Kidney (tissue), 14 donors: ENCODE data around the gene PANK4. TPM values are rescaled to one million over a fixed set of nuclear protein-coding genes. Genes with fewer than 3 reads are reported as not detected.

Experiments
- DNase-seq, 5 donors: peaks; one replicate each; pipeline ENCODE4 v3.0.0-alpha.2; 2013 to 2020
- FAIRE-seq: peaks from 2 replicates; lab custom pipeline; 2012; peaks lifted over from hg19 to GRCh38; lab: Jason Lieb, UNC
- H3K27ac ChIP-seq, 2 donors: one replicate each; pipeline ENCODE4 v1.7.0; 2013; ENCODE audit warnings: low read depth in 2 of 2, low read length in 2 of 2, inconsistent platforms in 1 of 2
- H3K27me3 ChIP-seq: one replicate; pipeline ENCODE4 v1.7.1; 2013; ENCODE audit warnings: low read length, inconsistent platforms; ENCODE audit not compliant: control insufficient read depth, insufficient read depth
- H3K36me3 ChIP-seq, 3 donors: one replicate each; pipeline versions ENCODE4 v1.7.0 to v1.7.1; 2013; ENCODE audit warnings: low read length in 3 of 3, control low read depth in 1 of 3, inconsistent platforms in 1 of 3; ENCODE audit not compliant: insufficient read depth in 3 of 3, control insufficient read depth in 2 of 3
- H3K4me1 ChIP-seq, 3 donors: one replicate each; pipeline versions ENCODE4 v1.7.0 to v1.7.1; 2013; ENCODE audit warnings: low read length in 3 of 3, inconsistent platforms in 1 of 3, low read depth in 1 of 3; ENCODE audit not compliant: control insufficient read depth in 2 of 3, insufficient read depth in 2 of 3
- H3K4me3 ChIP-seq, 3 donors: one replicate each; pipeline versions ENCODE4 v1.7.0 to v1.8.1; 2013; ENCODE audit warnings: low read length in 3 of 3, control low read depth in 1 of 3, inconsistent platforms in 1 of 3
- H3K9ac ChIP-seq, 3 donors: one replicate each; pipeline versions ENCODE4 v1.7.0 to v1.7.1; 2013; ENCODE audit warnings: low read length in 3 of 3, control low read depth in 1 of 3, inconsistent platforms in 1 of 3
- H3K9me3 ChIP-seq, 3 donors: one replicate each; pipeline versions ENCODE4 v1.7.0 to v1.7.1; 2013; ENCODE audit warnings: low read length in 3 of 3, control low read depth in 1 of 3, inconsistent platforms in 1 of 3; ENCODE audit not compliant: control insufficient read depth in 2 of 3, insufficient read depth in 1 of 3
- intact Hi-C: fragments of 100-400 bp; cut with DNase I; formaldehyde crosslinking; loops from one replicate; pipeline ENCODE4 v1.11.1; 2022
- polyA plus RNA-seq: library from polyadenylated mRNA; stranded (reverse); fragments of 350-450 nt; fragmentation: Illumina TruSeq; extraction: RNeasy Lipid Tissue Mini Kit (QIAGEN cat#74804); gene quantifications from one replicate; pipeline ENCODE4 v1.2.3, GENCODE V29; 2014; ENCODE audit warnings: low read depth, low replicate concordance; ENCODE audit not compliant: insufficient read depth
- total RNA-seq: library from RNA; stranded (reverse); fragmentation: NEBNext Ultra II Directional; extraction: Animal tissue kit (Norgen Biotek cat#: 25700); gene quantifications from one replicate; pipeline ENCODE4 v1.2.1, GENCODE V29; 2021
- TF ChIP-seq, protein P1 (sequence below): IDR thresholded peaks from 3 replicates; pipeline ENCODE4 v1.5.1; 2012; ENCODE audit warnings: mild to moderate bottlenecking, moderate library complexity, borderline replicate concordance; ENCODE audit not compliant: insufficient read depth; ENCODE audit errors: extremely low read depth
- donor health status: control.
- donor health status: control.
- donor health status: control.
- donor health status: control.
- donor health status: control.
- donor health status: DM: yes; HTN: yes; CAD: no.
- donor health status: Normal renal cell carcinoma (clear cell type).

The PANK4 gene
- total and polyA plus RNA-seq, 2 donors from 2014 or later, result 13.3 to 33.7 TPM

DNA sequence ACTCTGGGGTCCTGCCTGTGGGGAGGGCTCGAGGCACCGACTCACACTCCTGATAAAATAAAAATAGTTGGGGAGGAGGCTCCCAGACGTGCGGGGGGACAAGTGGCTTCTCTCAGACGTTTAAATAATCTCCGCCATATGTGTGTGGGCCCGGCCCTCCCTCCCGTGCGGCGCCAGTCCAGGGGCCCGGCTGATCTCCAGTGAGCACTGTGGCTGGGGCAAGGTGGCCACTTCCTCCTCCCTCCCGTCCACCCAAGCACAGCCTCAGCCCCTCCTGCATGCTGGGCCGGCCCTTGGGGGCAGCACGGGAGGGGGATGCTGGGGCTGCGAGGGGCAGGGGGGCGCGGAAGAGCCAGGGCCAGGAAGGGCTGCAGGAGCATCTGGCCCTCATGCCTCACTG lies 54.3 kb downstream of the PANK4 start:
- no peaks in the 10 kb centered on the region for H3K27me3 ChIP-seq
- no peak for FAIRE-seq
- H3K9me3 ChIP-seq, result no peaks in the 10 kb centered on the region
- no peak overlapping the region for H3K4me3 ChIP-seq
- TF ChIP-seq, protein P1, sequence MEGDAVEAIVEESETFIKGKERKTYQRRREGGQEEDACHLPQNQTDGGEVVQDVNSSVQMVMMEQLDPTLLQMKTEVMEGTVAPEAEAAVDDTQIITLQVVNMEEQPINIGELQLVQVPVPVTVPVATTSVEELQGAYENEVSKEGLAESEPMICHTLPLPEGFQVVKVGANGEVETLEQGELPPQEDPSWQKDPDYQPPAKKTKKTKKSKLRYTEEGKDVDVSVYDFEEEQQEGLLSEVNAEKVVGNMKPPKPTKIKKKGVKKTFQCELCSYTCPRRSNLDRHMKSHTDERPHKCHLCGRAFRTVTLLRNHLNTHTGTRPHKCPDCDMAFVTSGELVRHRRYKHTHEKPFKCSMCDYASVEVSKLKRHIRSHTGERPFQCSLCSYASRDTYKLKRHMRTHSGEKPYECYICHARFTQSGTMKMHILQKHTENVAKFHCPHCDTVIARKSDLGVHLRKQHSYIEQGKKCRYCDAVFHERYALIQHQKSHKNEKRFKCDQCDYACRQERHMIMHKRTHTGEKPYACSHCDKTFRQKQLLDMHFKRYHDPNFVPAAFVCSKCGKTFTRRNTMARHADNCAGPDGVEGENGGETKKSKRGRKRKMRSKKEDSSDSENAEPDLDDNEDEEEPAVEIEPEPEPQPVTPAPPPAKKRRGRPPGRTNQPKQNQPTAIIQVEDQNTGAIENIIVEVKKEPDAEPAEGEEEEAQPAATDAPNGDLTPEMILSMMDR, result no peak
- no peak overlapping the region for H3K9ac ChIP-seq
- intact Hi-C loops, result no loop called here
- H3K4me1 ChIP-seq, result peaks cover 0 to 5% (median 3%) of the 10 kb centered on the region in 3 donors
- H3K27ac ChIP-seq, result no peak overlapping the region
- H3K36me3 ChIP-seq, result no peaks in the 10 kb centered on the region
- DNase-seq, result no peak

DNA sequence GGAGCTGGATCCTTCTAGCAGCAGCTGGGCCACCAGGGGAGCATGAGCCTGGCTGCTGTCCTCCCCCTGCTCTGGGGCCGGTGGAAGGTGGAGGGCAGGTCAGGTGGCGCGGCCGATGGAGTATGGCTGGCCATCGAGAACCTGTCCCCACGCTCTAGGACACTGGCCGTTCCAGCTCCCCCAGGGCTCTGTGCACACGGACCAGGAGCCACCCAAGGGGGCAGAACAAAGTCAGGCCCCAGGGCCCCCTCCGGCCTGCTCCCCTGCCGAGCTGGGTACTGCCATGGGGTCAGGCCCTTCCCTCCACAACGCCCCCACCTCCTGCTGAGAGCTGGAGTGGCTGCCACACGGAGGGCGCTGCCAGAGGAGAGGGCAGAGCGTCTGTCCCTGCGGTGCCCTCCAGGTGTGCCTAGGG lies 54.8 kb downstream of the PANK4 start:
- Histone ChIP-seq H3K4me3 (no peak overlapping the region), H3K27ac (no peak overlapping the region), H3K9me3 (no peaks in the 10 kb centered on the region), H3K36me3 (no peaks in the 10 kb centered on the region), H3K9ac (no peak overlapping the region), H3K4me1 (peaks cover 0 to 5% (median 3%) of the 10 kb centered on the region in 3 donors), H3K27me3 (no peaks in the 10 kb centered on the region)
- intact Hi-C loops, result no loop called here
- TF ChIP-seq, protein P1, result no peak
- no peak for FAIRE-seq
- no peak for DNase-seq

DNA sequence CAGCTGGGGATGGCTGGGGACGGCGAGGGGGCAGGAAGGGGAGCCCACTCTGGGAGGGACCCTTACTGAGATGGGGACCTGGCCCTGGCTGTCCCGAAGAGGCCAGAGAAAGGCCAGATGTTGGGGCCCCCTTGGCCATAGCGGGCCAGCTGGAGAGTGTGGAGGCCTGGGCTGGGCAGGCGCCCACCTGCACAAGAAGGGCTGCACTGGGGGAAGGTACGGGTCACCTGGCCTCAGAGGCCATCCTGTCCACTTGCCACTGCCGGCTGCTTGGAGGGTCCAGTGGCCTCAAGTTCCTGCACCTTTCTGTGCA lies 55.3 kb downstream of the PANK4 start:
- no peak overlapping the region for H3K27ac ChIP-seq
- H3K4me1 ChIP-seq, result peaks cover 0 to 5% (median 3%) of the 10 kb centered on the region in 3 donors
- intact Hi-C loops, result no loop called here
- no peaks in the 10 kb centered on the region for H3K9me3 ChIP-seq
- DNase-seq (no peak), FAIRE-seq (no peak)
- H3K9ac ChIP-seq, result no peak overlapping the region
- H3K27me3 ChIP-seq, result no peaks in the 10 kb centered on the region
- no peaks in the 10 kb centered on the region for H3K36me3 ChIP-seq
- TF ChIP-seq, protein P1, result no peak
- no peak overlapping the region for H3K4me3 ChIP-seq
